CD14-positive monocyte (primary cell): ENCODE results near the gene FBXO15. TPM values are rescaled to one million over a fixed set of nuclear protein-coding genes. Genes with fewer than 3 reads are reported as not detected.
A peak's percentile ranks its signal among the peaks of the same experiment; 100 is the strongest.

Experiments used
- DNase-seq, 3 donors: peaks; one replicate each; pipeline ENCODE4 v3.0.0-alpha.2; 2011 to 2022
- H2AFZ ChIP-seq: 2 replicates; pipeline ENCODE4 v1.6.0; 2012; ENCODE audit warnings: mild to moderate bottlenecking, low read depth, low read length, inconsistent platforms; ENCODE audit not compliant: insufficient read depth, poor library complexity, severe bottlenecking
- H3K27ac ChIP-seq, 2 donors: 1 replicate in 1 of 2; 2 replicates in 1 of 2; pipeline ENCODE4 v1.5.1; 2012 to 2013; ENCODE audit warnings: low read length in 2 of 2, control low read depth in 1 of 2, inconsistent platforms in 1 of 2, low read depth in 1 of 2, mild to moderate bottlenecking in 1 of 2
- H3K27me3 ChIP-seq, 2 donors: one replicate each; pipeline versions ENCODE4 v1.6.0 to v1.6.1; 2011 to 2013; ENCODE audit warnings: low read length in 2 of 2; ENCODE audit not compliant: control insufficient read depth in 2 of 2, insufficient read depth in 2 of 2
- H3K36me3 ChIP-seq, 2 donors: replicated peaks in 1 of 2; 1 replicate in 1 of 2; 2 replicates in 1 of 2; pipeline versions ENCODE4 v1.5.1 to v1.6.1; 2012 to 2013; ENCODE audit warnings: low read length in 2 of 2, control low read depth in 1 of 2, inconsistent platforms in 1 of 2, mild to moderate bottlenecking in 1 of 2; ENCODE audit not compliant: insufficient read depth in 2 of 2, control insufficient read depth in 1 of 2
- H3K4me1 ChIP-seq, 2 donors: 1 replicate in 1 of 2; 2 replicates in 1 of 2; pipeline versions ENCODE4 v1.5.1 to v1.6.1; 2012 to 2013; ENCODE audit warnings: low read length in 2 of 2, control low read depth in 1 of 2, inconsistent platforms in 1 of 2, mild to moderate bottlenecking in 1 of 2, moderate library complexity in 1 of 2; ENCODE audit not compliant: insufficient read depth in 2 of 2, control insufficient read depth in 1 of 2
- H3K4me2 ChIP-seq: replicated peaks from 2 replicates; pipeline ENCODE3; 2012; ENCODE audit warnings: low read length, moderate library complexity, mild to moderate bottlenecking; ENCODE audit not compliant: poor library complexity, severe bottlenecking; ENCODE audit errors: extremely low read depth
- H3K4me3 ChIP-seq, 3 experiments: fragments of 200-600 bp in 1 of 3; sonication (generic) in 1 of 3; replicated peaks in 1 of 3; 1 replicate in 2 of 3; 2 replicates in 1 of 3; pipeline ENCODE4 v1.5.1; 2011 to 2013; ENCODE audit warnings: low read length in 3 of 3, mild to moderate bottlenecking in 3 of 3, control low read depth in 2 of 3, low read depth in 2 of 3, inconsistent platforms in 1 of 3, moderate library complexity in 1 of 3
- H3K79me2 ChIP-seq: 2 replicates; pipeline ENCODE4 v1.6.0; 2012; ENCODE audit warnings: mild to moderate bottlenecking, control low read depth, inconsistent platforms, low read length, moderate library complexity; ENCODE audit not compliant: insufficient read depth
- H3K9ac ChIP-seq: 2 replicates; pipeline ENCODE4 v1.6.0; 2017; ENCODE audit warnings: low read length, mild to moderate bottlenecking; ENCODE audit not compliant: insufficient read depth, poor library complexity, severe bottlenecking
- H3K9me3 ChIP-seq, 2 donors: replicated peaks in 1 of 2; 1 replicate in 1 of 2; 2 replicates in 1 of 2; pipeline versions ENCODE4 v1.5.1 to v1.6.1; 2012 to 2013; ENCODE audit warnings: low read length in 2 of 2, control low read depth in 1 of 2; ENCODE audit not compliant: control insufficient read depth in 1 of 2, insufficient read depth in 1 of 2
- H4K20me1 ChIP-seq: 2 replicates; pipeline ENCODE4 v1.6.0; 2012; ENCODE audit warnings: mild to moderate bottlenecking, low read length, control low read depth, moderate library complexity; ENCODE audit not compliant: insufficient read depth
- H3K27ac Mint-ChIP-seq, 7 donors: one replicate each; pipeline ENCODE4 v1.8.0; 2020; ENCODE audit warnings: mild to moderate bottlenecking in 7 of 7, mixed read lengths in 7 of 7, moderate library complexity in 6 of 7, inconsistent platforms in 2 of 7
- H3K27me3 Mint-ChIP-seq, 3 donors: one replicate each; pipeline ENCODE4 v1.8.0; 2021 to 2022; ENCODE audit warnings: low read depth in 3 of 3, mild to moderate bottlenecking in 3 of 3, mixed read lengths in 3 of 3, moderate library complexity in 3 of 3, inconsistent platforms in 1 of 3
- H3K36me3 Mint-ChIP-seq, 2 donors: one replicate each; pipeline ENCODE4 v1.8.0; 2020; ENCODE audit warnings: mixed read lengths in 2 of 2, inconsistent platforms in 1 of 2, mild to moderate bottlenecking in 1 of 2
- H3K4me1 Mint-ChIP-seq: one replicate; pipeline ENCODE4 v1.8.0; 2020; ENCODE audit warnings: mild to moderate bottlenecking, mixed read lengths
- H3K4me3 Mint-ChIP-seq, 2 donors: one replicate each; pipeline ENCODE4 v1.8.0; 2020; ENCODE audit warnings: mild to moderate bottlenecking in 2 of 2, mixed read lengths in 2 of 2, moderate library complexity in 1 of 2
- H3K9me3 Mint-ChIP-seq, 7 donors: one replicate each; pipeline ENCODE4 v1.8.0; 2020 to 2022; ENCODE audit warnings: mixed read lengths in 7 of 7, mild to moderate bottlenecking in 6 of 7, moderate library complexity in 6 of 7, inconsistent platforms in 2 of 7
- WGBS: methylation state at CpG from one replicate; pipeline ENCODE4 v1.1.5; 2013; ENCODE audit warnings: missing lambda C conversion rate; ENCODE audit not compliant: insufficient coverage; 5-methylcytosine and 5-hydroxymethylcytosine counted together
- intact Hi-C, 2 donors: fragments of 100-400 bp; cut with micrococcal nuclease; formaldehyde crosslinking; loops; one replicate each; pipeline versions ENCODE4 v1.15.0 to v1.15.1; 2023
- polyA plus RNA-seq, 3 donors: library from polyadenylated mRNA; depleted of rRNA in 1 of 3; unstranded in 2 of 3; stranded (reverse) in 1 of 3; fragments of 300-500 nt in 2 of 3; fragments of >200 nt in 1 of 3; fragmentation: Illumina TruSeq in 2 of 3; gene quantifications; 1 replicate in 2 of 3; 2 replicates in 1 of 3; pipeline ENCODE4 v1.2.3, GENCODE V29; 2012 to 2021
- TF ChIP-seq, protein P1 (sequence below): fragments of 200-600 bp; IDR thresholded peaks from one replicate; pipeline ENCODE4 v1.8.0; 2022; ENCODE audit warnings: antibody characterized with exemption, mild to moderate bottlenecking

FBXO15 gene
- polyA plus RNA-seq, 3 donors: not detected

DNA sequence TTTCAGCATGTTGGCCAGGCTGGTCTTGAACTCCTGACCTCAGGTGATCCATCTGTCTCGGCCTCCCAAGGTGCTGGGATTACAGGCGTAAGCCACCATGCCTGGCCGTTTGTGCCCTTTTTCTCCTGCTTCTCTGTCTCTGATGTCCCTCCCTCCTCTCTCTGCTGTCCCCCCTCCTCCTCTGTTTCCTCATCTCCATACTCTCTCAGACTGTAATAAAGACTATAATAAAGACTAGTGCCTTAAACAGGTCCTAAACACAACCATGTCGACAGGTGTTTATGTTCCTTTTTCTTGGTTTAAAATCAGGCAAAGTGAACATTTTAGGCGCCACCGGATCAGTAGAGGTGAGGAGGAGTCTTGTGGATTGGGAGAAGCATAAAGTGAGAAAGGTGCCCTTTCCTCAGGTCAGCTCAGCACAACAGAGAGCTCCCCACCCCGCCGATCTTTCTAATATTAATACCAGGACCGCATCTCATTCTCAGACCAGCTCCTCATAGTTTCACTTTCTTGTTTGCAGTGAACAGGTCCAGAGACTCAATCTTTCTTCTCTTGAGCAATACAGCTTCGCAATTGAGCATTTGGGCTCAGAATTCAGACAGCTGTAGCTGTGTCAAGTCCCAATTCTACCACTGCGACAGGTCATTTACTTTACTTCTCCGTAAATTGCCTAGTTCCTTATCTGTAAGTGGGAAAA, 24.4 kb upstream of the FBXO15 start:
- H3K36me3 ChIP-seq: no peaks in the 10 kb centered on the region
- no peaks in the 10 kb centered on the region for H3K79me2 ChIP-seq
- H3K9me3 ChIP-seq: no peaks in the 10 kb centered on the region
- peaks cover 3% of the 10 kb centered on the region for H3K4me1 Mint-ChIP-seq
- H3K27me3 Mint-ChIP-seq: peaks cover 14 to 18% (median 16%) of the 10 kb centered on the region in 3 donors
- 71% methylated on average over 6 of the region's 12 CpGs for WGBS
- H3K4me3 Mint-ChIP-seq: peak overlapping the region; percentile 33 to 42
- H3K4me1 ChIP-seq: no peaks in the 10 kb centered on the region
- no peaks in the 10 kb centered on the region for H3K27me3 ChIP-seq
- H3K27ac ChIP-seq: no peak overlapping the region
- peak overlapping the region in 1 of 7 donors; percentile 45 for H3K27ac Mint-ChIP-seq
- H3K4me2 ChIP-seq: peak overlapping the region; percentile 32
- intact Hi-C loops: no loop called here
- peak overlapping the region; percentile 26 for H2AFZ ChIP-seq
- H3K9me3 Mint-ChIP-seq: peaks cover 0 to 2% (median 0%) of the 10 kb centered on the region in 7 donors
- DNase-seq: no peak
- no peaks in the 10 kb centered on the region for H3K36me3 Mint-ChIP-seq
- H3K4me3 ChIP-seq: no peak overlapping the region
- TF ChIP-seq, protein P1, sequence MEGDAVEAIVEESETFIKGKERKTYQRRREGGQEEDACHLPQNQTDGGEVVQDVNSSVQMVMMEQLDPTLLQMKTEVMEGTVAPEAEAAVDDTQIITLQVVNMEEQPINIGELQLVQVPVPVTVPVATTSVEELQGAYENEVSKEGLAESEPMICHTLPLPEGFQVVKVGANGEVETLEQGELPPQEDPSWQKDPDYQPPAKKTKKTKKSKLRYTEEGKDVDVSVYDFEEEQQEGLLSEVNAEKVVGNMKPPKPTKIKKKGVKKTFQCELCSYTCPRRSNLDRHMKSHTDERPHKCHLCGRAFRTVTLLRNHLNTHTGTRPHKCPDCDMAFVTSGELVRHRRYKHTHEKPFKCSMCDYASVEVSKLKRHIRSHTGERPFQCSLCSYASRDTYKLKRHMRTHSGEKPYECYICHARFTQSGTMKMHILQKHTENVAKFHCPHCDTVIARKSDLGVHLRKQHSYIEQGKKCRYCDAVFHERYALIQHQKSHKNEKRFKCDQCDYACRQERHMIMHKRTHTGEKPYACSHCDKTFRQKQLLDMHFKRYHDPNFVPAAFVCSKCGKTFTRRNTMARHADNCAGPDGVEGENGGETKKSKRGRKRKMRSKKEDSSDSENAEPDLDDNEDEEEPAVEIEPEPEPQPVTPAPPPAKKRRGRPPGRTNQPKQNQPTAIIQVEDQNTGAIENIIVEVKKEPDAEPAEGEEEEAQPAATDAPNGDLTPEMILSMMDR: no peak
- H4K20me1 ChIP-seq: no peaks in the 10 kb centered on the region
- no peak overlapping the region for H3K9ac ChIP-seq

DNA sequence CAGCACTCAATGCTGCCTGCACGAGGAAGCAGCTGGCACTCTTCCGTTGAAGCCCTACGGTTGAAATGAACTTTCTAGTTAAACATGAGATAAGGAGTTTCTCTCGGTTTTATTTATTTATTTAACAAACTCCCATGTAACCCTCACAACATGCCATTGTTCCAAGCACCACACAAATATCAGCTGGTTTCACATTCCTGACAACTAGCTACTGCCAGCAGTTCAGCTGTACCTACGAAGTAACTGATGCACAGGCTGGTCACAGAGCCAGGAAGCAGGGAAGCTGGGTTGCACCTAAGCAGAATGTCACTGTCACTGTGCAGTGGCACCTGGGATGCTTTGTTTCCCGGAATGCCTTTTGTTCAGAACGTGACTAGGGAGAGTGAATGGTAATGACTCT, 18.8 kb upstream of the FBXO15 start:
- WGBS: 75% methylated on average over 3 of the region's 7 CpGs
- Mint-ChIP-seq H3K9me3 (no peaks in the 10 kb centered on the region), H3K36me3 (peaks cover 0 to 11% of the 10 kb centered on the region in 2 donors), H3K27me3 (peaks cover 4 to 8% (median 5%) of the 10 kb centered on the region in 3 donors), H3K4me1 (peaks cover 20% of the 10 kb centered on the region), H3K27ac (no peak overlapping the region), H3K4me3 (no peak overlapping the region)
- intact Hi-C loops: no loop called here
- TF ChIP-seq, protein P1: no peak
- H3K36me3 ChIP-seq: peaks cover 0 to 11% of the 10 kb centered on the region in 2 donors
- no peaks in the 10 kb centered on the region for H3K9me3 ChIP-seq
- H3K27ac ChIP-seq: no peak overlapping the region
- DNase-seq: no peak
- H3K4me3 ChIP-seq: no peak overlapping the region
- no peaks in the 10 kb centered on the region for H3K27me3 ChIP-seq
- peaks cover 9 to 11% of the 10 kb centered on the region in 2 donors for H3K4me1 ChIP-seq
- H3K9ac ChIP-seq: no peak overlapping the region
- no peaks in the 10 kb centered on the region for H3K79me2 ChIP-seq
- H3K4me2 ChIP-seq: no peak overlapping the region
- H4K20me1 ChIP-seq: no peaks in the 10 kb centered on the region
- no peak overlapping the region for H2AFZ ChIP-seq
